Natural killer cell (primary cell): ENCODE data around the gene ADAM10. TPM values are rescaled to one million over a fixed set of nuclear protein-coding genes. Genes with fewer than 3 reads are reported as not detected.
A peak's percentile ranks its signal among the peaks of the same experiment; 100 is the strongest.
"Not testable (repeated sequence)": the region's sequence is repeated elsewhere in the genome, so short reads cannot be mapped to it uniquely, and the experiment has no call there.

Source experiments
- ATAC-seq, 3 donors: fragments of 150-1000 bp in 2 of 3; fragments of 200-7000 bp in 1 of 3; cut with Tn5 transposase; 1 replicate in 1 of 3; 2 replicates in 2 of 3; pipeline ENCODE4 v1.10.0; 2021; ENCODE audit warnings: mild to moderate bottlenecking in 2 of 3, moderate library complexity in 2 of 3
- DNase-seq, 2 donors: peaks; one replicate each; pipeline versions ENCODE4 v3.0.0 to v3.0.0-alpha.2; 2013 to 2021; ENCODE audit warnings: mixed read lengths in 1 of 2
- H3K27ac ChIP-seq: one replicate; pipeline ENCODE4 v1.5.1; 2013; ENCODE audit warnings: mild to moderate bottlenecking, low read length
- H3K27me3 ChIP-seq: one replicate; pipeline ENCODE4 v1.6.1; 2013; ENCODE audit warnings: low read length; ENCODE audit not compliant: control insufficient read depth, insufficient read depth
- H3K36me3 ChIP-seq: one replicate; pipeline ENCODE4 v1.6.1; 2013; ENCODE audit warnings: low read length; ENCODE audit not compliant: control insufficient read depth, insufficient read depth
- H3K4me1 ChIP-seq: one replicate; pipeline ENCODE4 v1.6.1; 2013; ENCODE audit warnings: low read length; ENCODE audit not compliant: control insufficient read depth, insufficient read depth
- H3K4me3 ChIP-seq: one replicate; pipeline ENCODE4 v1.5.1; 2013; ENCODE audit warnings: low read length
- H3K9me3 ChIP-seq: one replicate; pipeline ENCODE4 v1.6.1; 2013; ENCODE audit warnings: low read length; ENCODE audit not compliant: control insufficient read depth, insufficient read depth
- H3K27ac Mint-ChIP-seq, 2 donors: one replicate each; pipeline ENCODE4 v1.8.0; 2022; ENCODE audit warnings: mild to moderate bottlenecking in 2 of 2, mixed read lengths in 2 of 2, moderate library complexity in 1 of 2
- H3K27me3 Mint-ChIP-seq, 2 donors: one replicate each; pipeline ENCODE4 v1.8.0; 2022; ENCODE audit warnings: low read depth in 2 of 2, mixed read lengths in 2 of 2
- H3K36me3 Mint-ChIP-seq: one replicate; pipeline ENCODE4 v1.8.0; 2022; ENCODE audit warnings: mixed read lengths
- H3K4me1 Mint-ChIP-seq, 2 donors: one replicate each; pipeline ENCODE4 v1.8.0; 2022; ENCODE audit warnings: mixed read lengths in 2 of 2
- H3K4me3 Mint-ChIP-seq: one replicate; pipeline ENCODE4 v1.8.0; 2022; ENCODE audit warnings: mild to moderate bottlenecking, moderate library complexity, mixed read lengths
- H3K9me3 Mint-ChIP-seq, 2 donors: one replicate each; pipeline ENCODE4 v1.8.0; 2022; ENCODE audit warnings: mixed read lengths in 2 of 2
- CTCF ChIP-seq: fragments of 200-600 bp; IDR thresholded peaks from one replicate; pipeline ENCODE4 v1.8.0; 2022; ENCODE audit warnings: antibody characterized with exemption
- WGBS: methylation state at CpG from one replicate; pipeline ENCODE4 v1.1.7; 2013; ENCODE audit warnings: missing lambda C conversion rate; ENCODE audit not compliant: insufficient coverage; 5-methylcytosine and 5-hydroxymethylcytosine counted together
- intact Hi-C: fragments of 100-400 bp; cut with micrococcal nuclease; formaldehyde crosslinking; loops from one replicate; pipeline ENCODE4 v1.14.2; 2022
- total RNA-seq, 4 donors: library from RNA; stranded (reverse); fragments of 120-200 nt in 1 of 4; gene quantifications; one replicate each; pipeline versions ENCODE4 v1.2.3 to v1.2.4, GENCODE V29; 2013 to 2022

ADAM10 gene
- total RNA-seq, 3 donors from 2014 or later (not counting 1 experiment from before 2014, with no cell fraction given) = 223 to 297 (median 259) TPM

GRCh38 chr15:58771621-58772250 is 22.2 kb upstream of the ADAM10 start:
- H3K27ac ChIP-seq = peak overlapping the region; percentile 92
- no peaks in the 10 kb centered on the region for H3K27me3 ChIP-seq
- Mint-ChIP-seq H3K27me3 (no peaks in the 10 kb centered on the region), H3K4me1 (peaks cover 6 to 10% of the 10 kb centered on the region in 2 donors), H3K27ac (peak overlapping the region; percentile 87 to 96), H3K36me3 (no peaks in the 10 kb centered on the region), H3K4me3 (no peak overlapping the region), H3K9me3 (no peaks in the 10 kb centered on the region)
- intact Hi-C loops = loop anchor here (1.0 to 5.0 kb wide), 4 partner anchors 23 to 499 kb away; partner anchors contain the start of genes ADAM10 and SLTM
- H3K36me3 ChIP-seq = no peaks in the 10 kb centered on the region
- peak overlapping the region; percentile 99 for H3K4me3 ChIP-seq
- peaks cover 16% of the 10 kb centered on the region for H3K4me1 ChIP-seq
- under 1% methylated on average over 39 of the region's 40 CpGs for whole genome bisulfite sequencing
- no peak for ATAC-seq
- H3K9me3 ChIP-seq = no peaks in the 10 kb centered on the region
- no peak for TF ChIP-seq CTCF
- DNase-seq = peak in 1 of 2 donors; percentile 45

DNA sequence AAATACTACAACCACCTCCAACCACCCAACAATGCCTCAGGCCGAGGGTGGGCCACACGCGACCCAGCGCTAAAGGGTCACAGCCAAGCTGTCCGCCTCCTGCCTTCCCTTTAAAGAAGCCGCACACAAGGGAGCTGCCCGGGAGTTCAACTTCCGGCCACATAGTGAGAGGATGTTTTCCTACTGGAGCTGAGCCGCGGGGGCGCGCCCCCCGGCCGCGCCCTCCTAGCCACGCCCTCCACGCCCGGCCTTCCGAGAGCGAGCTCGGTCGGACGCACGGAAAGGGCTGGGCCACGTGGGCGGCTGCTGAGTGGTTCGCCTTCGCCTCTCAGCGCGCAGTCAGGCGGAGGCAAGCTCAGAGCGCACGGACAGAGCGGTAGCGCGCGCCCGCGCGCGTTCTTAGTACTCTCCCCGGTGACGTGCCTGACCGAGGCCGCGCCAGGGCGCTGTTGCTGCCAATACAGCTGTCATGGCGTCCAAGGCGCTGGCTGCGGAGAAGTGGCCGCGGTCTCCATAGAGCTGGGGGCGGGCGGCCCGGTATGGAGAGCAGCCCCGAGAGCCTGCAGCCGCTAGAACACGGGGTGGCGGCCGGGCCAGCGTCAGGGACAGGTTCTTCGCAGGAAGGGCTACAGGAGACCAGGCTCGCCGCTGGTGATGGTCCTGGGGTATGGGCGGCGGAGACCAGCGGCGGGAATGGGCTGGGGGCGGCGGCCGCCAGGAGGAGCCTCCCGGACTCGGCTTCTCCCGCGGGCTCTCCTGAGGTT is 21.5 kb upstream of the ADAM10 start, which contains the start of gene MINDY2:
TSS of gene MINDY2 (plus strand) at position 446 of the 764 bp plus-strand sequence. CDS start at position 540, 94 bp downstream.
- H3K36me3 Mint-ChIP-seq = no peaks in the 10 kb centered on the region
- Histone ChIP-seq H3K27me3 (no peaks in the 10 kb centered on the region), H3K27ac (peak within 1 kb of the TSS; percentile 92), H3K4me1 (peaks cover 16% of the 10 kb centered on the region), H3K9me3 (no peaks in the 10 kb centered on the region), H3K4me3 (peak within 1 kb of the TSS; percentile 99), H3K36me3 (no peaks in the 10 kb centered on the region)
- intact Hi-C loops = loop anchor here (1.0 to 5.0 kb wide), 4 partner anchors 22 to 499 kb away; partner anchors contain the start of genes ADAM10 and SLTM
- H3K4me1 Mint-ChIP-seq = peaks cover 10 to 14% of the 10 kb centered on the region in 2 donors
- DNase-seq (peak; percentile 89 to 97), ATAC-seq (peak; percentile 92 to 99 (median 94))
- no peak within 1 kb of the TSS for H3K4me3 Mint-ChIP-seq
- no peaks in the 10 kb centered on the region for H3K9me3 Mint-ChIP-seq
- under 1% methylated on average over 75 of the region's 75 CpGs for WGBS
- no peaks in the 10 kb centered on the region for H3K27me3 Mint-ChIP-seq
- TF ChIP-seq CTCF = no peak
- H3K27ac Mint-ChIP-seq = peak within 1 kb of the TSS; percentile 87 to 96

DNA sequence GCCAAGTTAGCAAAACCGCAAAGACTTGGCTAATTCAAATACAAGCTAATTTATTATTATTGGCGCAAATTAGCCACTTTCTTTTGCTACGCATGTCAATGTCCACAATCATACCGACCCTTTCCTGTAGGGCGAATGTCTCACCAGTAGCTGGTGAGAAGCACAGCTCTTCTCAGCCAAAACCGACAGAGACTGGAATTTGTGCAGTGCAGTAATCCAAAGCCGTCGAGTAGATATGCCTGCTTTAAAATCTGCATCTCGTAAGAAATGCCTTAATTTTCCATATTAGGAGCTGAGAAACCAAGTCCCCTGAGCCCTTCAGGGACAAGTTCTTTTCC is 21.0 kb upstream of the ADAM10 start:
- Histone ChIP-seq H3K27me3 (no peaks in the 10 kb centered on the region), H3K9me3 (no peaks in the 10 kb centered on the region), H3K36me3 (no peaks in the 10 kb centered on the region), H3K4me3 (peak overlapping the region; percentile 99), H3K4me1 (peaks cover 16% of the 10 kb centered on the region), H3K27ac (peak overlapping the region; percentile 92)
- H3K27ac Mint-ChIP-seq = peak overlapping the region; percentile 87 to 96
- ATAC-seq (peak; percentile 32 to 64 (median 40)), DNase-seq (peak in 1 of 2 donors; percentile 65)
- 5% methylated on average over 9 of the region's 9 CpGs for WGBS
- no peaks in the 10 kb centered on the region for H3K36me3 Mint-ChIP-seq
- no peaks in the 10 kb centered on the region for H3K9me3 Mint-ChIP-seq
- H3K27me3 Mint-ChIP-seq = no peaks in the 10 kb centered on the region
- intact Hi-C loops = loop anchor here (2.0 to 5.0 kb wide), 2 partner anchors 22 to 498 kb away; partner anchors contain the start of gene ADAM10
- H3K4me1 Mint-ChIP-seq = peaks cover 10 to 14% of the 10 kb centered on the region in 2 donors
- no peak overlapping the region for H3K4me3 Mint-ChIP-seq
- no peak for TF ChIP-seq CTCF

DNA sequence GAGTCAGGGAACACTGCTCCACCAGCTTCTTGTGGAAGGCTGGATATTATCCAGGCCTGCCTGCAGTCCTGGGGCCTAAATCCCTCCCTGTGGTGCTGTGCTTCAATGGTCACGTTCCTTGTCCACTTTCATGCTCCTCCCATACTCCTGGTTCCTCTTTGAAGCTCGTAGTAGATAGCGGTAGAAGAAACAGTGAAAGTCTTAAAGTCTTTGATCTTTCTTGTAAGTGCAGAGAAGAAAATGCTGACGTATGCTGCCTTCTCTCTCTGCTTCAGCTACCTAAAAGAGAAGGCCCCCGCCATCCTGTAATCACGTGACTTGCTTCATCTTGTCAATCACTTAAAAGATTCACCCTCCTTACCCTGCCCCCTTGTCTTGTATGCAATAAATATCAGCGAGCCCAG is 19.1 kb upstream of the ADAM10 start:
- DNase-seq = peak in 1 of 2 donors; percentile 46
- H3K27me3 ChIP-seq, H3K27ac Mint-ChIP-seq, intact Hi-C loops, H3K9me3 ChIP-seq, H3K9me3 Mint-ChIP-seq, H3K4me3 ChIP-seq, H3K36me3 Mint-ChIP-seq, H3K27ac ChIP-seq, H3K27me3 Mint-ChIP-seq, H3K4me3 Mint-ChIP-seq, ATAC-seq, H3K36me3 ChIP-seq: not testable (repeated sequence)
- 87% methylated on average over 7 of the region's 7 CpGs for WGBS
- peaks cover 16% of the 10 kb centered on the region for H3K4me1 ChIP-seq
- H3K4me1 Mint-ChIP-seq = peaks cover 10 to 14% of the 10 kb centered on the region in 2 donors
